Stimulated activated CD8-positive, alpha-beta memory T cell treated with anti-CD3 and anti-CD28 coated beads, Interleukin-2, amount 100 ng/mL, for 1 hour (primary cell): Measurements from ENCODE around the gene RBPMS2.

Experiments
- DNase-seq, 2 donors: peaks; one replicate each; pipeline ENCODE4 v3.0.0-alpha.2; 2020; ENCODE audit warnings: low read depth in 2 of 2

RBPMS2 gene

DNA sequence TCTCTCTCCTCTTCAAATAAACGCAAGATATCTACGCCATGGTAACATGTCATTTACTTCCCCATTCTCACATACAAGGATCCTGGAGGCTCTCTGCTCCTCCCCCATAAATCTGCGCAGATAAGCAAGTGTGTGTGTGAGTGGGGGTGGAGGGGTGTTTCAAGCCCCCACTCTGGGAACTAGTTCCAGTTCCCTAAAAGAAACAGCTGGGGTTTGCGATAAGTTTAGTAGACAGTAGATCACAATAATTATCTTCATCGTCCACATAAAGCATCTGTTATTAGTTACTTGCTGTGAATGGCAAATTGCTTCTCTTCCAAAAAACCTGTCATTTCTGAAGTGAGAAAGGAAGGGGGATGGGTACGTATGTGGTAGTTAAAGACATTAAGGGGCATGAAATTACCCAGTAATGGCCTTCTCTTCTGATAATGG, 79.8 kb downstream of the RBPMS2 start:
- DNase-seq, result no peak

- DNase-seq, result no peak
Measured at GRCh38 chr15:64694816-64695215, 80.6 kb downstream of the RBPMS2 start.

GRCh38 chr15:64693134-64693533, 82.3 kb downstream of the RBPMS2 start:
- no peak for DNase-seq

- DNase-seq, result no peak
Measured at GRCh38 chr15:64691896-64692565, 83.4 kb downstream of the RBPMS2 start.

DNA sequence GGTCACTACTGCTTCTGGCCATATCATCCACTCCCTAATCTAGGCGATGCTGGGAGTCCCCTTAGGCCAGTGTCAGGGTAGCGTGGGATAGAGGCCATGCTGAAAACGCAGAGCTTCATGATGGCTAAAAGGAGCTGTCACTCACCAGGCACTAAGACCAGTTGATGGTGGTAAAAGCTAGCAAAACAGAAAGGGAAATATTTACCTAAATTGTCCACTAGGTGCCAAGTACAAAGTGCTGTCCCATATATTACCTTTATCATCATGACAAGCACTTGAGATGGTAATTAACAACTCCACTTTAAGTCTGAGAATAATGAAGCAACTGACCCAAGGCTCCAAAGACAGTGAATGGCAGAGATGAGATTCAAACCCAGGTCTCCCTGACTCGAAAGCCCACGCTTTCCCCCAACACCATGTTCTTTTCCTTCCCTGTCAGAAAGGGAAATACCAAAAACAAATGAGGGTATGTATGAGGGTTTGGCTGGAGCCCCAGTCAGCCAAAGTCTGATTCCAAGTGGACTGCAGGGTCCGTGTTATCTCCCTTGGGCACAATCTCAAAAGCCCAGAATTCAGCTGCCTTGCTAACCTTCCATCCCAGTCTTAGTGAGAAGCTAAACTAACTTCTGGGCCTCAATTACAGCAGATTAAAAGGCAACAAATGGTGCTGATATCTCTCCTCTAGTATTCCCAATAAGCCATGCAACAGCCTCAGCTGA, 84.7 kb downstream of the RBPMS2 start:
- no peak for DNase-seq

GRCh38 chr15:64690008-64690407, 85.4 kb downstream of the RBPMS2 start:
- no peak for DNase-seq
